ENCODE results near the gene ZMYM2.

Gene ZMYM2

DNA sequence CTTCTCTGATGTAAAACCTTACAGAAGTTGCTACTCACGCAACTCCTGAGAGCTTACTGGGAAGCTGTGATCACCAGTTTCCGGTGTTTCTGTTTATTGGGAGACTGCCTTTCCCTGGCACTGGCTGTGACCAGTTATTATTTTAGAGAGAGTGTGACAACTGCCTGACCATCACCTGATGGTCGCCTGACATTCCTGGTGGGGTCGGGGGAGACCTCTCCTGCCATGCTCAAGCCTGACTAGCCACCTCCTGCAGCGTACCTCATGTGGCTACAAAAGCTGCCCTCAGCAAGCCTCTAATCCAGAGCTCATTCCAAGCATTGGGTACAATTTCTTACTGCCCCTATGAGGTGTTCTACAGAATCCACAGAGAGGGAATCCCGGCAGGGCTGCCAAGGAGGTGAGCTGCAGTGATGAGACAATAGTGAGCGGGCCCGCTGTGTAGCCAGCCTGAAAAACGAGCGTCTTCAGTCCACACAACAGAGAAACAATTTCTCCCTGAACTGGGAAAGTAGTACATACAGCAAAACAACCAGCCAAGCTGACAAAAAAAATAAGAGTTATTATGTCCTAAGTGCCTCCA lies 173.6 kb downstream of the ZMYM2 start:
- no peak for DNase-seq (ENCODE audit: low read depth, low spot score)

DNA sequence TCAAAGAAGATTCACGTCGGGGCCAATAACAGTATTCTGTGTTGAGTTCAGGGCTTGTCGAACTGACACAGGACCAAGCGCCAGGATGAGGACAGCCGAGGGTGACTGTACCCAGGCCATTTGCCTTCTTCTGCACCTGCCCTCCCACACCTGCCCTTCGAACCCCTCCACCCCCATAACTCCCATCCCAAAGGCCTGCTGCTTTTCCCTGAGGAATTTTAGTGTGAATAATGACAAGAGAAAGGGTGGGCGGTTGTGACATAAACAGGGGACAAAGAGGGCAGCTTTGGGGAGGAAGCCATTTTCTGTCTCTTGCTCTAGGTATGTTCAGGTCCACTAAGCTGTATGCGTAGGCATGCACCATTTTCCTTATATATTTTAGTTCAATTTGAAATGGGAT lies 176.2 kb downstream of the ZMYM2 start:
- DNase-seq (ENCODE audit: low read depth, low spot score) = no peak

DNA sequence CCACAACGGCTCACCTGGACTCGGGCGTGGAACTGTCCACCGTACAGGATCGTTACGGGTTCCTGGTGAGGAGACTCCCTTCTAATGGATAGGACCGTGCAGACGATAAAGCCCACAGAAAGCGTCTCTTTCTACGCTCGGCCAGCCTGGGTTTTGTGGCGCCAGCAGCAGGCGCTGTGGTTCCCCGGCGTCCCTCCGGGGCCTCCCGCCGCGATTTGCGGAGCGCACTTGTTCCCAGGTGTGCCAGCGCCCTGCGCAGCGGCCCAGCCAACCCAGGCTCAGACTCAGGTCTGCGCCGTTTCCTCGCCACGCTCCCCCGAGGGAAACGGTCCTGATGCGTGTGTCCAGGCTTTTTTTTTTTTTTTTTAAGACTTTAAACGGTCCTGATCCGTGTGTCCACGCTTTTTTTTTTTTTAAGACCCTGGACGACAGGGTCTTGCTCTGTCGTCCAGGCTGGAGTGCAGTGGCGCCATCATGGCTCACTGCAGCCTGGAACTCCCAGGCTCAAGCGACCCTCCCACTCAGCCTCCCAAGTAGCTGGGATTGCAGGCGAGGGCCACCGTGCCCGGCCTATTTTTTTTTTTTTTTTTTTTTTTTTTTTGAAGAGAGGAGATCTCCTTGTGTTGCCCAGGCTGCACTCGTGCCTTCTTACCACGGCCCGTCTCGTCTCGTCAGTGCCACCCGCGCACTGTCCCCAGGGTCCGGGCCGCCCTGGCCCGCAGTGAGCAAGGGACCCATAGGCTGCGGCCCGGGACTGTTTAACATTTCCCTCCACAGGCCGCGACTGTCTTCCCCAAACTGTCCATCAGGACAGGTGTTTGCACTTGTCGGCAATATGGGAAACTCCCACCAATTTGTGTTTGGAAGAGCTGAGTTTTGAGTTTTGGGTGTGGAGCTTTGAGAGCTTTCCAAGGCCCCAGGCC lies 178.5 kb downstream of the ZMYM2 start:
- peak; percentile 74 for DNase-seq (ENCODE audit: low read depth, low spot score)

DNA sequence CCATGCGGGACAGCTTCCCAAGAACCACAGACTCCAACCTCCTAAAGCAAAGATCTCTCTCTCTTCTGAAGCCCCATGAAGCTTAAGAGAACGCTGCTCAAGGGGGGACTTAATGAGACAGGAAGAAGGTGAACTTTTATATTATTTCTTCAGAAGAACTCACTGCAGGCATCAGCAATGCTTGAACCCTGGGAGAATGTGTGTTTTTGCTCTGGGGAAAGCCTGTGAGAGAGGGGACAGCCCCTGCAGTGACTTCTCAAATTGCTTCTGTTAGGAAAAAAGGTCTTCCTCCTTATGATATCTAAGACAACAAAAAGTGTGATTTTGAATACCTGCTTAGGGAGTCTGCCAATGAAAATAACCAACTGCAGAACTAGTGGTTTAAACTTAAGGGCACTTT lies 179.3 kb downstream of the ZMYM2 start:
- no peak for DNase-seq (ENCODE audit: low read depth, low spot score)

DNA sequence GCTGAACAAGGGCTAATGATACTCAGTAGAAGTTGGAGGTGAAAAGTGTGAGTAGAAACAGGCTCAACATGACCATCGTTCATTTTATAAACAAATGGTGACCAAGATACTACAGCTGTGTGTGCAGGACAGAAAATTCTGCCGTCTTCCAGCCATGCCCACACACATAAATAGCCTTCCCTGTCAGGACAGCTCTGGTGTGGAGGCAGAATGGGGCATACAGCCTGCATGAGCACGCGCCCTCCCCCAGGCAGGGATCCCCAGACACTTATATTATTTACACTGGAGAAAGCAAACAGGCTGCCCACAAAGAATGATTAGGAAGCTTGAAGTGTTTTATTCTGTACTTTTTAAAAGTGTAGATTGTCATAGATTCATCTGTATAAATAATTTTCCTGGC lies 182.0 kb downstream of the ZMYM2 start:
- DNase-seq (ENCODE audit: low read depth, low spot score) = no peak
